GM18526 (cell line): ENCODE measurements around the gene CREB3.

ENCODE experiments used
- POLR2A ChIP-seq: IDR thresholded peaks from 3 replicates; pipeline ENCODE4 v1.6.1; 2011; ENCODE audit not compliant: insufficient read length; ENCODE audit errors: extremely low read depth

Gene CREB3

DNA sequence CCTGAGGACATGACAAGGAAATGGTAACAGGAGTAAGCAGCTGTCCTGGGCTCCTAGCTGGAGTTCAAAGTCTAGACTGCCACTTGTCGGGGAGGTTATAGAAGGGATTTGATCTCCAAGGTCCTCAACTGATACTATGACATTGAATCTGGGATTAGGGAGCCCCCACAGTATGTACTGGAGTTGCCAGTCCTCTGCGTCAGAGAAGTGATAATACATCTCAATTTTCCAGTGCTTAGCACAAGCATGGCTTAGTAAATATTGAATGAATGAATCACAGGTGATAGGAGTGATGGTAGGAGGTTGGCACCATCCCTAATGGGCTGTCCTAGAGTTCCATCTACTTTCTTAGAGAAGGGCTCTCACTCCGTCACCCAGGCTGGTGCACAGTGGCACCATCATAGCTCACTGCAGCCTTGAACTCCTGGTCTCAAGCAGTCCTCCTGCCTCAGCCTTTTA lies 36.5 kb upstream of the CREB3 start:
- no peak for TF ChIP-seq POLR2A

- TF ChIP-seq POLR2A: no peak
Measured at GRCh38 chr9:35696520-35697215, 35.8 kb upstream of the CREB3 start.

DNA sequence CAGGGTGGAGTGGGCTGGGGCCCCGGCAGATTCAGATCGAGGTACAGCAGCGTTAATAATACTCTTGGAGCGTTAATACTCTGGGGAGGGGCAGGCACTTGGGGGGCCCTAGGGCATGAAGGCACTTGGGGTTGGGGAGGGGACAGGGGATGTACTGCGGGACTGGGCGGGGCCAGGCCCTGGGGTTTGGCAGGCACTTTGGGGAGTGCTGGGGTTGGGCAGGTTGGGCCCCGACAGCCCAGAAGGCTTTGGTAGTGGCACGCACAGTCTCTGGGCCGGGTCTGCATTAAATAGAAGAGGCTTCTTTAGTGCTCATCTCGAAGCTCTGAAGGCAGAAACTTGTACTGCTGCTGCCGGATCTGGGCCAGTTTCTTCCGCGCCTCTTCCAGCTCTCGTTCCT lies 35.0 kb upstream of the CREB3 start:
- no peak for TF ChIP-seq POLR2A

- TF ChIP-seq POLR2A: no peak
Measured at GRCh38 chr9:35698231-35698630, 34.2 kb upstream of the CREB3 start.

GRCh38 chr9:35700031-35700430 lies 32.4 kb upstream of the CREB3 start:
- no peak for TF ChIP-seq POLR2A

DNA sequence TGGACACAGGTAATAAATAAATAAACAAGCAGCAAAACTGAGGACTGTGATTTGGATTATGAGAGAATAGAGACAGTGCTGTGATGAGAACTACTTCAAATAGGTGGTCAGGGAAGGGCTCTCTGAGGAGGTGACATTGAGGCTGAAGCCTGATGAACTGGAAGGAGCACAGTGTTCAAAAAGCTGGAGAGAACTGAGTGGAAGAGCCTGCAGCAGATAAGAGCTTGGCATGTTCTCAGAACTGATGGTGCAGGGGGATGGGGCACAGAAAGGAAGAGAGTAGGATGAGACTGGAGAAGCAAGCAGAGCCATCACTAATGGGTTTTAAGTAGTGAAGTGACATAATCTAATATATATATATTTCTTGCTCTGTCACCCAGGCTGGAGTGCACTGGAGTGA lies 31.5 kb upstream of the CREB3 start:
- TF ChIP-seq POLR2A: no peak

GRCh38 chr9:35702696-35703095 lies 29.8 kb upstream of the CREB3 start:
- TF ChIP-seq POLR2A: no peak

DNA sequence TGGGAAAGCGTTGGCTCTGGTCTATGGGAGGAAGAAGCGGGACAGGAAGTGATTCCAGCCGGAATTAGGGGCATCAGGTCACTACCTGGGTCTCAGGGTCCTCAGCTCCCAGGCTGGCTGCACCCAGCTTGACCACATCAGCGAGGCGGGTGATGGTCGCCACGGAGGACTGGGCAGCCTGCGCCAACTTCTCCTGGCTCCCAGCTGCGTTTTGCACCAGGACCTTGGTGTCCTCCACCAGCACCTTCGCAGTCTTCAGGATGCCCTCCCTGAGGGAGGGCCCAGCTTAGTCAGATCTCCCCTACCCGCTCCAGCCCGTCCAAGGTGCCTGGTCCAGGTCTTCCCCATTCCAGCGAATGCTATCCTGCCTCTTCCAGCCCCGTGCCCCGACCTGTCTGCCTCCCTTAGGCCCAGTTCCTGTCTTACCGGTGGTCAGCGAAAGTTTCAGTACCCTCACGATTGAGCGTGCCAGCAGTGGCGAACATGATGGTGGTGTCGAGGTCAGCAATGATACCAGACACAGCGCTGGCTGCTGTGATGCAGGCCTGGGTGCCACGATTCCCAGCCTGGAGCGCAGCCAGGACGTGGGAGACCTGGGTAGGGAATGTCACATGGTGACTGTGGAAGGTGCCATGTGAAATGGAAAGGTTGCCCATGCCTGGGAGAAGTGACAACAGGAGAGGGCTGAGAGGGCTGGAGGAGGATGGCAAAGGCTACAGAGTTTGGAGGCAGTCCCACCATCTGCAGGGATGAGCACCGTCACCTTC lies 28.4 kb upstream of the CREB3 start:
- TF ChIP-seq POLR2A: no peak

DNA sequence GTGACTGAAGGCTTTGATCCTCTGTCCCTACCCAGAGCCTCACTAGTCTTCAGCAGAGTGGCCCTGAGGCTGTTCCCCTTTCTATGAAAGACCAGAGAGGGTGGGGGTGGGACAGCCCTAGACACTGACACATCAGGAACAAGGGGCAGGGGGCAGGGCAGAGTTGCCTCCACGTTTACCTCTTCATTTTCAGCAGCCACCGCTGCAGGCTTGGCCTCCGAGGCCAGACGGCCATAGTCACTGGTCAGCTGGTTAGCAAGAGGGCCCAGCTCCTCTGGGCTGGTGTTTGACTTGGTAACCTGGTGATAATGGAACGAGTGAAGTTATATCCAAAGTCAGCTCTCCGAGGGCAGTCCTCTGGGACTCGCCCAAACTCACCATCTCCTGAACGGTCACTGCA lies 27.1 kb upstream of the CREB3 start:
- TF ChIP-seq POLR2A: no peak

DNA sequence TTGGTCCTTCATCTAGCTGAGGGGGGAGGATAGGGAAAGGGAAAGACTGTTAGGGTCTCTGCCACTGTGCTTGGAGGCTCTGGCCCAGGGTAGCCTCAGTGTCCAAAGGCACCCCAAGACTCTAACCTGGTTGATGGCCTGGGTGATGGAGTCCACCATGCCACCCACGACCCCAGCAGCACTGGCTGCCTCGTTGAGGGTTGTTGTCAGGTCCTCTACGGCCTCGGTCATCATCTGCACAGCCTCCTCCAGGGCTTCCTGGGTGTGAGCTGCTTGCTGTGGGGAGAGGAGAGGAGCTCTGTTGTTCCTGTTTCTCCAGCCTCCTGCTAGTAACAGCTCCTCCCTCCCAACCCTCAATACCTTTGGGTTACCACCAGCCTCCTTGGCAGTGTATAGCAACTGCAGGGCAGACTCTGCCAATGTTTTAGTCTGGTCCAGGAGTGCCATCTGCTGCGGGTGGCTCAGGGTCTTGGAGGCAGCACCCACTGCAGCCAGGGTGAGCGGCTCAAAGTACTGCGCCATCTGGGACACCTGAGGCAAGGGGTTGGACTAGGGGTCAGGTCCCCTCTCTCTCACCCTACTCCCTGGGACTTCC lies 26.5 kb upstream of the CREB3 start:
- TF ChIP-seq POLR2A: no peak

- TF ChIP-seq POLR2A: no peak
Measured at GRCh38 chr9:35706951-35707350, 25.5 kb upstream of the CREB3 start.

GRCh38 chr9:35708146-35708545 lies 24.3 kb upstream of the CREB3 start:
- TF ChIP-seq POLR2A: no peak

GRCh38 chr9:35710818-35711500 lies 21.5 kb upstream of the CREB3 start:
- no peak for TF ChIP-seq POLR2A

DNA sequence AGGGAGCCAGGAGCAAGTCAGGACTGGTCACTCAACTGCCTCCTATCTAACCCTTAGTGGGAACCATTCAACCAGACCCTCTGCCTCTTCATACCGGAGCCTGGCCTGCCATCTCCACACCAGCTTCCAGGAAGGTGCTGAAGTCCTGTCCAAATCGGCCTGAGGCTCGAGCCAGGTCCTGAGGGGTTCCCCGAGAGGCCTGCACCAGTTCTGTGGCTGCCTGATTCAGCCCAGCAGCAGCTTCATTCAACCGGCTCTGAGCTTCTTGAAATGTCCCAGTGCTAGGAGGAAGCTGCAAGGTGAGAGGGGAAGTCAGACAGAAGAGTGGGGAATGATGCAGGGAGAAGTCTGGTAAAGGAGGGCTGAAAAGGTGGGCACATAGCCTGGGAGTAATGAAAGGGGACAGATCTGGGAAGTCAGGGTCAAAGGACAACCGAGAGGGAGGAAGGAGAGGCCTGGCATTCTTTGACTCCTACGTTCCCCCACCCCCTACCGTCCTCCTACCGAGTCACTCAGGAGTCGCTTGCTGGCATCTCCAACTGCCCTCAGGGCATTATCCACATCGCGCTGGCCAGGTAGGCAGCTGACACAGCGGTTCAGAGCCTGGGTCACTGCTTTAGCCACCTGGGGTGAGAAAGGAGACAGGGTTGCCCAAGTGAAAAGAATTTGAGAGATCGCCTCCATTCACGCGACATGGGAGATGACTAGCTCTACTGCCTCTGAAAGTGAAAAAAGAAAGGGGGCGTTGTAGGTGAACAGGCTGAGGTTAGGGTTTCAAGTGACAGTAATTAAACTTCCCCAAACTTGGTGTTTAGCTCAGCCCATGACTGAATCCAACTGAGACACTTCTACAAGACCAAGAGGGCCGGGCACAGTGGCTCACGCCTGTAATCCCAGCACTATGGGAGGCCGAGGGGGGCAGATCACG lies 20.7 kb upstream of the CREB3 start:
- TF ChIP-seq POLR2A: no peak
